MG63 (cell line): Measurements from ENCODE around the gene PROCR. TPM values are rescaled to one million over a fixed set of nuclear protein-coding genes. Genes with fewer than 3 reads are reported as not detected.
"Not testable (repeated sequence)": the region's sequence is repeated elsewhere in the genome, so short reads cannot be mapped to it uniquely, and the experiment has no call there.

Source experiments
- DNase-seq: peaks from one replicate; pipeline ENCODE4 v3.0.0-alpha.2; 2020
- H3K27me3 ChIP-seq: fragments of 250-450 bp; sonication (Bioruptor Pico); 2 replicates; pipeline ENCODE4 v1.5.1; 2020; ENCODE audit warnings: mild to moderate bottlenecking, moderate library complexity
- H3K36me3 ChIP-seq: fragments of 250-450 bp; sonication (Bioruptor Pico); 2 replicates; pipeline ENCODE4 v1.5.1; 2020; ENCODE audit warnings: mild to moderate bottlenecking, moderate library complexity
- H3K4me3 ChIP-seq: fragments of 250-450 bp; sonication (Bioruptor Pico); 2 replicates; pipeline ENCODE4 v1.5.1; 2020; ENCODE audit warnings: mild to moderate bottlenecking, moderate library complexity
- H3K9me3 ChIP-seq: fragments of 250-450 bp; sonication (Bioruptor Pico); 2 replicates; pipeline ENCODE4 v1.5.1; 2020; ENCODE audit warnings: mild to moderate bottlenecking, moderate library complexity
- total RNA-seq: library from RNA; depleted of rRNA; stranded (reverse); fragments of >200 nt; shearing (Covaris generic); gene quantifications from 2 replicates; pipeline ENCODE4 v1.2.3, GENCODE V29; 2014; ENCODE audit warnings: low replicate concordance; rRNA removed

The PROCR gene
- 40.0 and 53.8 TPM in 2 replicates for total RNA-seq

DNA sequence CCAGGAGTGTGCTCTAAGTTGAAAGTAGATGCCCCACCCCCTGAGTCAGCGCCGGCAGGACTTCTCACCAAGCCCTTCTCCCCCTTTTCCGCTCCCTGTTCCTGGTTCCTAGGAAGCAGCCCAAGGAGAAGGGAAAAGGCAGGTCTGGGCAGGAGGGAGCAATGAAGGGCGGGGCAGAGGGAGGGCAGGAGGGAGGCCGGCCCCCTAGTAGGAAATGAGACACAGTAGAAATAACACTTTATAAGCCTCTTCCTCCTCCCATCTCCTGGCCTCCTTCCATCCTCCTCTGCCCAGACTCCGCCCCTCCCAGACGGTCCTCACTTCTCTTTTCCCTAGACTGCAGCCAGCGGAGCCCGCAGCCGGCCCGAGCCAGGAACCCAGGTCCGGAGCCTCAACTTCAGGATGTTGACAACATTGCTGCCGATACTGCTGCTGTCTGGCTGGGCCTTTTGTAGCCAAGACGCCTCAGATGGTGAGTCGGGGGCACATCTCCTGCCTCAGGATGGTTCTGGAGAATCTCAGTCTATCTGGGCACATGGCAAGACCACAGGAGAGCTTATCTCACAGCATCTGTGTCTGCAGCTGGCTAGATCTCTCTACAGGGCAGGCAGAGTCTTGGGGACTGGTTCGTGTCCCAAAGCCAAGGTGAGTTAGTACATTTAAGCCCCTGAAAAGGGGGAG lies at the start of gene PROCR:
TSS of gene PROCR (plus strand) at position 320 of the 681 bp plus-strand sequence. CDS start at position 403, 83 bp downstream.
- peak; percentile 98 for DNase-seq
- H3K4me3 ChIP-seq, result peak within 1 kb of the TSS; percentile 49
- H3K27me3 ChIP-seq, result no peaks in the 10 kb centered on the region
- H3K9me3 ChIP-seq, result no peaks in the 10 kb centered on the region
- H3K36me3 ChIP-seq, result peaks cover 3% of the 10 kb centered on the region; the same call in 1 of the 2 replicates

DNA sequence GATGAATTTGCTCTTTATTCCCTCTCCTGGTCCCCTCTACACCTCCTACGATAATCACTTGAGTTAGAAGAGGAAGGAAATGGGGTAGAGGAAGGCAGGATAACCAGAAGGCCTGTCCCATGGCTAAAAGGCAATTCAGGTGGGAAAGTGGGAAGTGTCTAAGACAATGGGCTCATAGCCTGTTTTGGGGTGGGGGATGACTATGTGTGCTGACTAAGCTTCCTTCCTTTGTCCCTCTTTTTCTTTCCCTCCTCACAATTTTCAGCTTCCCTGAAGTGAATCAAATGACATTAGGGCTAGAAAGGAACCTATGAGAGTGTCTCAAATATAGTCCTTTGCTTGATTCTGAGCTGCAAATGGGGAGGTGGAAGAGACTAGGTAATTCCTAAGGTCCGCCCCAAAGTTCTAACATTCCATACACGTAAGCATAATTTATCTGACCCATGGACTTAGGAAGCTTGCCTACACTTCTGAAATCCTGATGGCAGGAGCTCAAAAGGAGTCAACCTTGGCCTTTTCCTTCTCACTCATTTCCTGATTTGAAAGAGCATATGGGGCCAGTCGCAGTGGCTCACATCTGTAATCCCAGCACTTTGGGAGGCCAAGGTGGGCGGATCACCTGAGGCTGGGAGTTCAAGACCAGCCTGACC lies 49.0 kb upstream of the PROCR start:
- peaks cover 88% of the 10 kb centered on the region for H3K36me3 ChIP-seq
- no peaks in the 10 kb centered on the region for H3K9me3 ChIP-seq
- H3K4me3 ChIP-seq, result no peak overlapping the region
- no peak for DNase-seq
- no peaks in the 10 kb centered on the region for H3K27me3 ChIP-seq

DNA sequence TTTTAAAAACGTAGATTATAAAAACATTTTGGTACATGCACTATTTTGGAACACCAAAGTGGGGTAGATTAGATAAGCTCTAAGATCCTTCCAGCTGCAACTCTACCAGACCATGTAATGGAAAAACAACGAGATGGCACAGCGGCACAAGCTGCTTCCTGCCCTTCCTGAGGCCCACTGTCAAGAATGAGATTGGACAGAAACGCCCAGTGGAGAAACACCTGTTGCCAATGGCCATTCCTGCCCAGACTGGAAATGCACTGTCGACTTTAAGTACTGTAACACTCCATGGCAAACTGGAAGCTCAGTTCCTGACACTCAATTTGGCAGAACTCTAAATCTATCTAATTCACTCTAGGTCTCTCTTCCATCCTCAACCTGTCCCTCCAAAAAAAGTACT lies 46.1 kb upstream of the PROCR start:
- DNase-seq, result no peak
- H3K36me3 ChIP-seq, result peaks cover 80% of the 10 kb centered on the region

DNA sequence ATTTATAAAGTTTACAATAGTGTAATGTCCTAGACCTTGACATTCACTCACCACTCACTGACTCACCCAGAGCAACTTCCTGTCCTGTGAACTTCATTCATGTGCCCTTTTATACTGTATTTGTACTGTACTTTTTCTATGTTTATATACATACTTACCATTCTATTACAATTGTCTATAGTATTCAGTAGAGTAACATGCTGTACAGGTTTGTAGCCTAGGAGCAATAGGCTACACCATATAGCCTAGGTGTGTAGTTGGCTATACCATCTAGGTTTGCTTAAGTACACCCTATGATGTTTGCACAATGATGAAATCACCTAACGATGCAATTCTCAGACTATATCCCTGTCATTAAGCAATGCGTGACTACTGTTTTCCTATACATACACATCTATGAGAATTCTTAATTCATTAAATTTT lies 42.2 kb upstream of the PROCR start:
- peak; percentile 41 for DNase-seq
- H3K36me3 ChIP-seq, result peaks cover 54% of the 10 kb centered on the region
- no peaks in the 10 kb centered on the region for H3K27me3 ChIP-seq
- H3K9me3 ChIP-seq, result no peaks in the 10 kb centered on the region
- no peak overlapping the region for H3K4me3 ChIP-seq

More for the DNA sequence above, 46.1 kb upstream of the PROCR start:
- Histone ChIP-seq H3K4me3 (no peak overlapping the region), H3K27me3 (no peaks in the 10 kb centered on the region), H3K9me3 (no peaks in the 10 kb centered on the region)

DNA sequence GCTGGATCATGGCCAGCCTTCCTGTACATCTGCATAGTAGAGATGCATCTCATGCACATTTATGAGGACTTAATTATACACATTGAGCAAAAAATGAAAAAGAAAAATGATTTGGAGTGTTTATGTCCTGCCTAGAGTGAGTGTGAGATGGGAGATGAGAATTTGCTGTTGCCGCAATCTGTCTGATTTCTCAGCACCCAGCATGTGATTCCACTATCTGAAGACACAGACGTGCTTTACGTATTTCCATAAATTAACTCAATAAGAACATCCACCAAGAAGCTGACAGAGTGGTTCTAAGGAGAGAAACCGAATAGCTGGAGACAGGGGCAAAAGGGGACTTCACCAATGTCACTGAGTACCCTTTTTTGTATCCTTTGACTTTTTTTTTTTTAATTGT lies 39.9 kb upstream of the PROCR start:
- Histone ChIP-seq H3K9me3 (no peaks in the 10 kb centered on the region), H3K4me3 (no peak overlapping the region), H3K27me3 (no peaks in the 10 kb centered on the region), H3K36me3 (peaks cover 46% of the 10 kb centered on the region)
- no peak for DNase-seq

DNA sequence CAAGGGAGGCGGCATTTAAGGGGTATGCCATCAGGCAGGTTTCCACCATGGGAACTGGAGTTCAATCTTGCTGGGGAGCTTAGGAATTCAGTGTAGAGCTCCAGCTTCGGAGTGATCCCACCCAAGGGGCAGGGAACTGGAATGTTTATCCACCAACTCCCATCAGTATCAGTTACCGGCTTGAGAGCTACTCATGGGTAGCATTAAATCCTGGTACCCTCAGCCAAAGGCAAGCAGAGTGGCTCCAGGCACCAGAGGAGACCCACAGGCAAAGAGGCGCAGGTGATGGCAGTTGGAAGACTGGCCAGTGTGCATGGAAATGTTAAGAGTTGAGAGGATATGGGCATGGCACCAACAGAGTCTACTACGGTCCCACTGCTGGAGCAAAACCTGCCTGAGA lies 38.8 kb upstream of the PROCR start:
- no peak for DNase-seq
- H3K4me3 ChIP-seq, result no peak overlapping the region
- no peaks in the 10 kb centered on the region for H3K9me3 ChIP-seq
- H3K27me3 ChIP-seq, result no peaks in the 10 kb centered on the region
- peaks cover 44% of the 10 kb centered on the region for H3K36me3 ChIP-seq

DNA sequence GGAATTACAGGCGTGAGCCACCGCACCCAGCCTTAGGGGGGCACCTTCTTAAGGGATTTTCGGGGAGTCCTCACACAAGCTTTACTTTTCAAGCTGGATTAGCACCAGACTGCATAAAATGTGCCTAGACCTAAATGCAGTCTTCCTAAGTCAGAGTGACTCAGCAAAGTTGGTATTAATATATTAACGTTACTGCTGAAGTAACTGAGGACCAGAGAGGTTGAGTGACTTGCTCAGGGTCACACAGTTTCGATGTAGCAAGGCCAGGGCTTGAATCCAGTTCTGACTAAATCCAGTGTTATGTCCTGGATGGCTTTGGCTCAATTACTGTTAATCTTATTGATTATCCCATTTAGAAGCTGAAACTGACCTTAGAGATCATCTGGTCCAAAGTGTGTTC lies 38.1 kb upstream of the PROCR start:
- no peaks in the 10 kb centered on the region for H3K27me3 ChIP-seq
- no peaks in the 10 kb centered on the region for H3K9me3 ChIP-seq
- no peak overlapping the region for H3K4me3 ChIP-seq
- no peak for DNase-seq
- peaks cover 46% of the 10 kb centered on the region for H3K36me3 ChIP-seq

DNA sequence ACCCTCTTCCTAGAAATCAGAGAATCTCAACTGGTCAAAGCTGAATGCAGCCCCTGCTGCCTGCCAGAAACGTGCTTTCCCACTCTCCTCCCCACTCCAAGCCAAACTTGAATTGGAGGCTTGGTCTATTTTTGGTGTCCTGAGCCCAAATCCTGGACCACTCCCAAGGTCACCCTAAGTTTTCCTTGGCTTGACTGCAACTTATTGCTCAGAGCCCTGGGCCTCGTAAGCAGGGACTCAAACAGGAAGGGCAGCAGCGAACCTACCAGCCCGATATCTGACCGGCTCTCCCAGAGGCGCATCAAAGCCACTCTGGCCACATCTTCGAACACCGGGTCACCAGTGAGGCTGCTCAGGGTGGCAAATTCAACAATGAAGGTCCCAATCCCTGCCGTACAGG lies 37.4 kb upstream of the PROCR start:
- DNase-seq, result no peak

DNA sequence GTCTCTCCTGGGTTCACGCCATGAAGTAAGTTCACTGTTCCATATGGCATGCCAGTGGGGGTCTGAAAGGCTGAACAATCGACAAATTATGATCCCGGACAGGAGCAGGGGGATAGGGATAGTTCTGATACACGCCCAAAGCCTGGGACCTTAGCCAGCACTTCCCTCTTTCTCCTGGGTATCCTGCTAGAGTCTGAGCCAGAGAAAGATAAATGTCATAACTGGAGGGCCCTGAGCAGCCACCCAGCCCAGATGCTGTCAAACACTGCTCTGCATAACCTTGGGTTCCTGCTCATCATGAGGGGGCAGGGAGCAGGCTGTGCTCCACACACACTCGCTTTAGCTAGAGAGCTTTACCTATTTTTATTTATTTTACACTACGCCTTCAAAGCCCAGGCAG lies 37.0 kb upstream of the PROCR start:
- Histone ChIP-seq H3K36me3 (peaks cover 42% of the 10 kb centered on the region), H3K27me3 (no peaks in the 10 kb centered on the region), H3K9me3 (no peaks in the 10 kb centered on the region), H3K4me3 (no peak overlapping the region)
- no peak for DNase-seq

More for the DNA sequence above, 37.4 kb upstream of the PROCR start:
- no peaks in the 10 kb centered on the region for H3K27me3 ChIP-seq
- H3K36me3 ChIP-seq, result peaks cover 44% of the 10 kb centered on the region
- no peak overlapping the region for H3K4me3 ChIP-seq
- no peaks in the 10 kb centered on the region for H3K9me3 ChIP-seq

DNA sequence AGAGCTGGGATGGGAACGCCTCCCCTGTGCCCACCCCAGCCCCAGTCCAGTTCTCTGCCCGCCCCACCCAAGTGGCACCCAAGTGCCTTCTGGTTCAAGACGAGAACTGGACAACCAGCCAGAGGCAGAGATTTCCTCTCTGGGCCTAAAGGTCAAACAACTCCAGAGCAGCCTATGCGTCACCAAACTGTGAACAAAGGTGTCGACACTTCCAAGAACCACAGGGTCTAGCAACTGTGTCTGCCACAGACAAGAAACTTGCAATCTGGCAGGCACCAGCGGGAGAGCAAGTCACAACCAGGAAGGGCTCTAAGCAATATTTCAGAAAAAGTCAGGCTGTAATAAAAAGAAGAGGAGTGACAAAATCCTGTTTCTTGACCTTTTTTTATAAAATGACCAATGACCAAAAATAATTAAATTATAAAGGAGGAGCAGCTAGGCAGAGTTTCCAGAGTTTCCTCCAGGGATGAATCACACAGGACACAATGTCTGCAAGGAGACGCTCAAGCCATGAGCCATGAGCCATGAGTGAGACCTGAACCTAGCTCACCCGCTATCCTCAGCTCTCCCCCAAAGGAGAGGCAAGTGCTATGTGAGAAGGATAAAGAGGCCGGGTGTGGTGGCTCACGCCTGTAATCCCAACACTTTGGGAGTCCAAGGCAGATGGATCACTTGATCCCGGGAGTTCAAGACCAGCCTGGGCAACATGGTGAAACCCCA lies 35.8 kb upstream of the PROCR start:
- DNase-seq, result no peak
- Histone ChIP-seq H3K4me3 (no peak overlapping the region), H3K9me3 (no peaks in the 10 kb centered on the region), H3K27me3 (no peaks in the 10 kb centered on the region), H3K36me3 (peaks cover 44% of the 10 kb centered on the region)

DNA sequence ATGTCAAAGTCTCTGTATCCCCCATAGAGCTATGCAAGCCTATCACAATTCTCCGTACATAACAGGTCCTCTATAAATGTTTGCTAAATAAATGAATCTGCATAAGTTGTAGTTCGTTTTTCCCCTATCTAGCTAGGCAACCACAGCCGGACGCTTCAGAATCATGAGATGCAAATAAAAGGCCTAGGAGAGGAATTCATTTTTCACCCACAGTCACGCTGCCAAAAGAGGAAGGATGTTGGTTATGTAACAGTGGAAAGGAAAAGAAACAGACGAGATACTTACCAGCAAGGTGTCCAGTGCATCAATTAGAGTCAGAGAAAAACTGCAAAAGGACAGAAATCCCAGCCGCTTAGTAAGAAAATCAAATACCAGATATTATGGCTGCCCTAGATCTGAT lies 27.2 kb upstream of the PROCR start:
- H3K27me3 ChIP-seq, result no peaks in the 10 kb centered on the region
- H3K36me3 ChIP-seq, result peaks cover 31% of the 10 kb centered on the region
- H3K9me3 ChIP-seq, result no peaks in the 10 kb centered on the region
- no peak overlapping the region for H3K4me3 ChIP-seq
- no peak for DNase-seq

DNA sequence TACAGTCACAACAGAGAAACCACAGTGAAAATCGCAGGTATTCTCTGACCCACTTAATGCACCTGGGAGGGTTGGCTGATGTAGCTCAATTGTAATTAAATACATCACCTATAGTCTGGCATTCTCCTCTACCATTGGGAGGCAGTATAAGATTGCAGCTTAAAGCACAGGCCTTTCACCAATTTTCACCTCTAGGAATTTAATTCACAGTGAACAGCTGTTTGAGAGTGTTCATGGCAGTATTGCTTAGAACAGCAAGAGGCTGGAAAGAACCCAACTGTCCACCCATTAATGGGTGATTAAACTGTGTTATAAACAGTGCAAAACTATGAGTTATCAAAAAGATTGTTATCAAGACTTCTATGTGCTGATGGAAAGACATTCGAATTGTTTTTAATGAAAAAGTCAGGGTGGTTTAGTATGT lies 26.7 kb upstream of the PROCR start:
- no peaks in the 10 kb centered on the region for H3K27me3 ChIP-seq
- no peak for DNase-seq
- H3K36me3 ChIP-seq, result peaks cover 27% of the 10 kb centered on the region
- no peak overlapping the region for H3K4me3 ChIP-seq
- no peaks in the 10 kb centered on the region for H3K9me3 ChIP-seq

DNA sequence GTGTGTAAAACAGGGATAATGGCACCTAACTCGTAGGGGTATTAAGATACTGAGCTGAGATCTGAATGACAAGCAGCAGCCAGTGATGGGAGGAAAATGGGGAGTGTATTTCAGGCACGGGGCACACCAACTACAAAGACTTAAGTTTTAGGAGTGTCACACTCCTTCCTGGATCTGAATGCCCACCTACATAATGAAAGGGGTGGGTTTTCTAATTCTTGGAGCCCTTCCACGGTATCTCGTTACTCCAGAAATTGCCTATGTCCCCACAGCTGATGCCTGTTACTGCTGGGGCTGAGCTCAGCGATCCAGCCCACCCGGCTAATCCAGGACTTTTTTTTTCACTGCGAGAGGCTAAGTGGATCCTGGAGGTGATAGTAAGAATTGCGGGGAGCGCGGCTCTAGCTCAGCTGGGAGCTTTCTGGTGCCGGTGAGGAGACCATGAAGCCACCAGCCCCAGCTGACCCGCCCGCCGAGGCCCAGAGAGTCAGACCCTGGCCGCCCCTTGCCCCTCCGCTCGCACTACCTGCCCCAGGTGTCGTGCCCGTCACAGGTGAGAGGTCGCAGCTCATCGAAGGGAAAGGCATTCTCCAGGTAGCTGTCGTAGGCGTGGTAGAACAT lies 25.5 kb upstream of the PROCR start:
- H3K4me3 ChIP-seq, result peak overlapping the region; percentile 78
- DNase-seq, result peak; percentile 34
- H3K9me3 ChIP-seq, result no peaks in the 10 kb centered on the region
- H3K36me3 ChIP-seq, result peaks cover 19% of the 10 kb centered on the region
- H3K27me3 ChIP-seq, result no peaks in the 10 kb centered on the region

DNA sequence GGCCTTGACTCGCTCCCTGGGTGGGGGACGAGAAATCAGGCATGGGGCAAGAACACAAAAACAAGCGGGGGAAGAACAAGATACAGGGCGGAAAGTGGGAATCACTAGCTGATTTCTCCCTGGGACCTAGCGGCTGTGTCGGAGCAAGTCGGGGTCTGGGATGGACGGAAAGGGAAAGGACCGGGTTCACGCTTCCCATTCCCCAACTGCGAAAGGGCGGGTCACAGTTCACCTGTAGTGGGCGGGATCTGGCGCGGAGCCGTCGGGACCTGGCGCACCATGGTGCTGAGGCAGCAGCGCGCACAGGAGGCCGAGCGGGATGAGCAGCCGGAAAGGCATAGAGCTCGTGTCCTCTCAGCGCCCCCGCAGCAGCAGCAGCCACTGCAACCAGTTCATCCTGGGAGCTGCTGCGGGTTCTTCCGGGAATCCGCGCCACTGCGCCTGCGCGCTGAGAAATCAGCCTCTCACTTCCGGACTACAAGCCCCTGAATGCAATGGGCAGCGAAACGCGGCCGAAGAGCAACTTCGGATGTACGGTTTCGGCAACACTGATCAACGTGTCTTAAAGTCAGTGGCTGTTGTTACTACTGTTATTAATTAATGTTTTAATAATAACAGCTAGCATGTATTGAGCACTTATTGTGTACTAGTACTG lies 24.8 kb upstream of the PROCR start, which contains the start of gene EDEM2:
TSS of gene EDEM2 (minus strand) at position 417 of the 655 bp plus-strand sequence. CDS start at position 339, 78 bp downstream.
- H3K36me3 ChIP-seq, result peaks cover 12% of the 10 kb centered on the region
- peak within 1 kb of the TSS; percentile 78 for H3K4me3 ChIP-seq
- peak; percentile 96 for DNase-seq
- H3K9me3 ChIP-seq, result no peaks in the 10 kb centered on the region
- no peaks in the 10 kb centered on the region for H3K27me3 ChIP-seq

DNA sequence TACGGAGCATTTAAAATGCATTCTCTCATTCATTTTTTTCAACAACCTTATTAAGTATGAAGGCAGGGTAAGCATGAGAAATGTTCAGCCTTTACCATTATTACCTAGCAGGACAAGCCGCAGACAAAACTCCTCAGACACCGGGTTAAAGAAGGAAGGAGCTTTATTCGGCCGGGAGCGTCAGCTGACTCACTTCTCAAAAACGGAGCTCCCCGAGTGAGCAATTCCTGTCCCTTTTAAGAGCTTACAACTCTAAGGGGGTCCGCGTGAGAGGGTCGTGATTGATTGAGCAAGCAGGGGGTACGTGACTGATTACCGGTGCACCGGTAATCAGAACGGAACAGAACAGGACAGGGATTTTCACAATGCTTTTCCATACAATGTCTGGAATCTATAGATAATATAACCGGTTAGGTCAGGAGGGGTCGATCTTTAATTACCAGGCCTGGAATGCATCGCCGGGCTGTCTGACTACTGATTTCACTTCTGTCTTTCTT lies 24.2 kb upstream of the PROCR start:
- H3K36me3 ChIP-seq, H3K9me3 ChIP-seq, H3K27me3 ChIP-seq: not testable (repeated sequence)
- DNase-seq, result peak; percentile 31
- peak overlapping the region; percentile 78 for H3K4me3 ChIP-seq

DNA sequence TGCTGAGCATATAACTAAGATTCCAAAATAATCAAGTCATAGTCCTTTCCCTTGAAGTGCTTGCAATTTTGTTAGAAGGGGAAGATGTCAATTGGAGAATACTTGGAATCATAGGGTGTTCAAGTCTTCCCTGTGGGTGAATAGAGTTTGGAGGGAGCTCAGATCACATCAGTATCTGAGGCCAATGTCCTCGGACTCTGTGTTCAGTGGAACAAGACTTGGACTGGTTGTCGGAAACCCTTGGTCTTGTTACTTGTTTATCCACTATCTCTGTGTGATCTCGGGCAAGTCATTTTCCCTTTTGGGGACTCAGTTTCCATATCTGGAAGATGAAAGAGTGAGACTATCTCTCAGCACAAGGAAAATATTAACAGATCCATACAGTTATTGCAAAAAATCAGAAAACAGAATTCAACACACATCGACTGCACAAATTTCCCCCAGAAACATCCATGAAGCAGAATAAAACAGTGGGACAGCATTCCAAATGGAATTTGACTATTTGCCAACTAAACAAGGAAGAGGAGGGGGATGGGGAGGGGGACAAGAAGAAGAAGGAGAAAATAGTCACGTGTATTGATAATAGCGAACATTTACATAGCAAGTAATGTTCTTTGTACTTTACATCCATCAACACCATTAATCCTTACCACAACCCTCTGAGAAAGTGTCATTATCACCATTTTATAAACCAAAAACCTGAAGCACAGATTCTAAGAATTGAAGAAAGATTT lies 20.9 kb upstream of the PROCR start:
- Histone ChIP-seq H3K9me3 (no peaks in the 10 kb centered on the region), H3K4me3 (no peak overlapping the region), H3K27me3 (no peaks in the 10 kb centered on the region), H3K36me3 (no peaks in the 10 kb centered on the region)
- DNase-seq, result no peak
